ENCODE data around the gene AGGF1.
"Not testable (repeated sequence)": the region's sequence is repeated elsewhere in the genome, so short reads cannot be mapped to it uniquely, and the experiment has no call there.

AGGF1 gene, protein sequence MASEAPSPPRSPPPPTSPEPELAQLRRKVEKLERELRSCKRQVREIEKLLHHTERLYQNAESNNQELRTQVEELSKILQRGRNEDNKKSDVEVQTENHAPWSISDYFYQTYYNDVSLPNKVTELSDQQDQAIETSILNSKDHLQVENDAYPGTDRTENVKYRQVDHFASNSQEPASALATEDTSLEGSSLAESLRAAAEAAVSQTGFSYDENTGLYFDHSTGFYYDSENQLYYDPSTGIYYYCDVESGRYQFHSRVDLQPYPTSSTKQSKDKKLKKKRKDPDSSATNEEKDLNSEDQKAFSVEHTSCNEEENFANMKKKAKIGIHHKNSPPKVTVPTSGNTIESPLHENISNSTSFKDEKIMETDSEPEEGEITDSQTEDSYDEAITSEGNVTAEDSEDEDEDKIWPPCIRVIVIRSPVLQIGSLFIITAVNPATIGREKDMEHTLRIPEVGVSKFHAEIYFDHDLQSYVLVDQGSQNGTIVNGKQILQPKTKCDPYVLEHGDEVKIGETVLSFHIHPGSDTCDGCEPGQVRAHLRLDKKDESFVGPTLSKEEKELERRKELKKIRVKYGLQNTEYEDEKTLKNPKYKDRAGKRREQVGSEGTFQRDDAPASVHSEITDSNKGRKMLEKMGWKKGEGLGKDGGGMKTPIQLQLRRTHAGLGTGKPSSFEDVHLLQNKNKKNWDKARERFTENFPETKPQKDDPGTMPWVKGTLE

DNA sequence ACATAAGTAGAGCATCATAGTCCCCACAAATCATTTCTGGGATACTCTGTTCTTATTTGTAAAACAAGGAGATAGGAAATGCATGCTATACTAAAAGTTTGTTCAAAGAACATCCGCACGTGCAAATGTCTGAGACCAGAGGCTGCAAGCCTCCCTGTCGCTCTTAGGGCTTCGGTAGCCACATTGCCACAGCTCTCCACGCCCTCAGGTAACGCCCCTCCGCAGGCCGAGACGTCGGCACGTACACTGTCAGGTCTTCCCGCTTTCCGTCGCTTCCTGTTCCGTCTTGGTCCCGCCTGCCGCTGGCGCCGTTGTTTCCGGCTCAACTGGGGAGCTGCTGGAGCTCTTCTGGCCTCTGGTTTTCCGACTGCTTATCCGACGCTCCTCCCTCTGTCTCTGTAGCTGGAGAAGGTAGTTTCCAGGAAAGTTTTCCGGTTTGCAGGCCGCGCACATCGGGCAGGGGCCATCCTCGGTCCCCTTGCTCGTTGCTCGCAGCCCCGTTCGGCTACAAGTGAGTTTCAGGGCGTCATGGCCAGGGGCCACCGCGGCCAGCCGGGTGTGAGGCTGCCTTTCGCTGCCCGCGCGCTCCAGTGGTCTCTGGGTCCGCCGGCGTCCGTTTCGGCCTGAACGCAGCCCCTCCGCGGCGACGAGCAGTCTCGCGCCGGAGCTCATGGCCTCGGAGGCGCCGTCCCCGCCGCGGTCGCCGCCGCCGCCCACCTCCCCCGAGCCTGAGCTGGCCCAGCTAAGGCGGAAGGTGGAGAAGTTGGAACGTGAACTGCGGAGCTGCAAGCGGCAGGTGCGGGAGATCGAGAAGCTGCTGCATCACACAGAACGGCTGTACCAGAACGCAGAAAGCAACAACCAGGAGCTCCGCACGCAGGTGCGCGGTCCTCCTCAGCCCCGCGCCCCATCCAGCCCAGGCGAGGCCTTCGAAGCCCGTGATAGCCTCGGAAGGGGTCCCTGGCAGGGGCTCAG is at the start of gene AGGF1:
AGGF1 (plus strand) TSS at position 308 of the 975 bp plus-strand sequence; CDS start at position 671, 363 bp downstream.
- peak; percentile 91 for DNase-seq

DNA sequence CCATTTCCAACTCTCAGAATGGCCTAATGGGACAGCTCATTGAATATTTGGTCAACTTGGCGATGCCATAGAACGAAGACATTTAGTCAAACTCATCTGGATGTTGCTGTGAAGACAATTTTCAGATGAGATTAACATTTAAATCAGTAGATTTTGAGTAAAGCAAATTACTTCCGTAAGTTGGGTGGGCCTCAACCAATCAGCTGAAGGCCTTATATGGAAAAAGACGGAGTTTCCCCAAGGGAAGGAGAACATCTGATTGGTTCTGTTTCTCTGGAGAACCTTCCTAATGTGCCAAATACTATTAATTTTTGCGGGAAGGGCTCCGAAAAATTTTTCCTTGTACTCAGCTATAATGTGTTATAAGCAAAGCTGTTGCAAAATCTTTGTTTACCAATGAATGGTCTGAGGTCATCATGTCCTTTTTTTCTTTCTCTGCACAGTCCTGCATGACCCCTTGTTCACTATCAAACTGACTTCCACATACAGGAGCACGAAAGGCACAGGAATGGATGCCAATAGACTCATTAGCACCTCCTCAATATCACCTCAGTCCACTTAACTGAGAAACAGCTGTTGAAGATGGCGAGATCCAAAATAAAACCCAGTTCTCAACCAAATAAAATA is 49.6 kb upstream of the AGGF1 start:
- no peak for DNase-seq

DNA sequence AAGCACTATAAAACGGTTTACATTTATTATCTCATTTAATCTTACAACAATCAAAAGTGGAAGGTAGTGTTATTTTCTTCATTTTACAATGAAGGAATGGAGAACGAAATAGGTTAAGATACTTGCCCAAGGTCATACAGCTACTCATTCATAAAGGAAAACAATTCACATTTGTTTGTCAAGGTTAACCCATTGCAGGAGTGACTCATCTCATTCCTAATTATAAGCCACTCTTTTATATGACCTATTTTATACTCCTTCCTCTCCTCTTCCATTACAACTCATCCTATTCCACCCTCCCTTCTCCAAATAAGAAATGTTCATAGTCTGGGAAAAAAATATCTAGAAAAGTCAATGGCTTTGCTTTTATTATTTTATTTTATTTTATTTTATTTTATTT is 47.8 kb upstream of the AGGF1 start:
- DNase-seq, result no peak

DNA sequence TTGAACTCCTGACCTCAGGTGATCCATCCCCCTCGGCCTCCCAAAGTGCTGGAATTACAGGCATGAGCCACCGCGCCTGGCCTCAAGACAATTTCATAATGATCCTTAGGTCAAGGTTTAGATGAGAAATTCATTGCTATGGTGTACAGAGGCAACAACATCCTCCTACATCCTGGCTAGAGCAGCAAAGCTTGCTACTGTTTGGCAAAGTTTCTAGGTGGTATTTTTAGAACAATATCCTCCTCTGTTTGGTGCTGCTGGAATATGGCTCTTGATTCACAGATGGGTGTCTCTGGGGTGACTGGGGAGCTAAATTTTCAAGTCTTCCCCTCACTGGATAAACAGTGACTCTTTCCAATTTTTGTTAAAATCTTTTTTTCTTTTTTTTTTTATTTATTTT is 46.7 kb upstream of the AGGF1 start:
- DNase-seq, result no peak

DNA sequence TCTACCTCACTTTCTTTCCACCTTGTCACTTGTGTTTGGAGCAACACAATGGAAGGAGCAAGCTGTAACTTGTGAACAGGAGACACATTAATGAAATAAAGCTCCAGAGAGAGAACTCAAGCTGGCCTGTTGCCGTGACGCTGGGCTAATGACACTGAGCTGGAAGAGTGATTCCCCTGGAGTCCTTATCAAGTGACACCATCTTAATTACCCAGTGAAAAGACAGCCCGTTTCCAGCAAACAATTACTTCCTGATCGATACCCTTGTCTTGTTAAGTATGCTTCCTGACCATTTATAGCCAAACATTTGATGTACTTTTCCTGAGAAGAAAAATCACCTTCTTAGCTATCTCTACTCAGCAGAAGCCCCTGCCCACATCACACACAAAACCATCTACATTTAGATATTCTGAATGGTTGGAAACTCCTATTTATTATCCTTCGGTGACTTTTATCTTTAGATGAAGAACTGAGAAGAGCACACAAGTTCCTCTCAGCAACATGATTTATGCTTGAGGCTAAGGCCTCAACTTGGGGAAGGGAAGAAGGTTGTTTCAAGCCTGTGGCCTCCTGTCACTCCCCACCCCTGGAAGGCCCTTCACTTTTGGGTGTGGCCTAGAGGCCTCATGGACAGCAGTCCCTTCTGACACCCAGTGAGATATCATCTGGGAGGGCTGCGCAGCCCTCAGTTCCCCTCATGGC is 43.2 kb upstream of the AGGF1 start:
- no peak for DNase-seq

DNA sequence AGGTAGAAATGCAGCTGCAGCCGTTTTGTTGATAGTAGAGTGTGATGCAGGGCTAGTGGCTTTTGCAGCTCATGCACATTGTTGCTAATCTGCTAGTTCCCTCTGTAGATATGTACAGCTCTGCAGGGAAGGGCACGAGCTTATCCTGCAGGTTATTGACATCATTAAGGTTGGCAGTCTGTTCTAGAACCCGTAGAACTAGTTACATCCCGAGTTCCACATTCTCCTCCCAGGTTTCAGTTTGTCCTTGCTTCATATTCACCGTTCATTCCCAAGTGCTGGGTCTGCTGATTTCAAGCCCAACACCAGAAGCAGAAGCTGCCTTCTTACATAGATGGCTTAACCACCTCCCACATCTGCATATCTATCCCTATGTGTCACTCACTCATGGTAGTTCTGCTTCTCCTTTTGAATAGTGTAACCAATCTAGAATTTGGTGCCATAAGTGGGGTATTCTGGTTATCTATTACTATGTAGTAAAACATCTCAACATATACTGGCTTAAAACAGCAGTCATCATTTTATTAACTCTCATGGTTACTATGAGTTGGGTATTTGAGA is 39.2 kb upstream of the AGGF1 start:
- DNase-seq, result no peak

DNA sequence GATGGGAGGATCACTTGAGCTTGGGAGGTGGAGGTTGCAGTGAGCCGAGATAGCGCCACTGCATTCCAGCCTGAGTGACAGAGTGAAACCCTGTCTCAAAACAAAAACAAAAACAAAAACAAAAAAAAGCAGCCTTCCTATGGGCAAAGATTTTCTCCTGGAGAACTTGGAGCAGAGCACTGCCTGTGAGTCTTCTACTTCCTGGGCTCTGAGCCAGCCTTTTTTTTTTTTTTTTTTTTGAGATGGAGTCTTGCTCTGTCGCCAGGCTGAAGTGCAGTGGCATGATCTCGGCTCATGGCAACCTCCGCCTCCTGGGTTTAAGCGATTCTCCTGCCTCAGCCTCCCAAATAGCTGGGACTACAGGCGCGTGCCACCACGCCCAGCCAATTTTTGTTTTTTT is 36.8 kb upstream of the AGGF1 start:
- not testable (repeated sequence) for DNase-seq

DNA sequence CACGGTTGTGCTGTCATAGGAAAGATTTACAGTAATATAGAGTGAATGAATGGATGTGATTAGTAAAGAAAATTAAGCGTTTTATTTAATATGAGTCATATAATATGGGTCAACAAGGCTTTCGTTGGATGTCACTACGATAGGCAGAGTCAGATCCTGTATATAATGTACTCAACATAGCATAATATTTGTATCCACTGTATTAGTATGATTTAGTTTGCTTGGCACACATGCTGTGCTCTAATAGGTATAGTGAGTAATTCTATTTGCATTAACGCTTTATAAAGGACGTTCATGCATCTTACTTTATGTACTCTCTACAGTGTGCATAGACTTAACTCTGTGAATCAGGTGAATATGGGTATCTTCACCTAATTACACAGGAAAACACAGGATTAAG is 35.9 kb upstream of the AGGF1 start:
- DNase-seq, result no peak

DNA sequence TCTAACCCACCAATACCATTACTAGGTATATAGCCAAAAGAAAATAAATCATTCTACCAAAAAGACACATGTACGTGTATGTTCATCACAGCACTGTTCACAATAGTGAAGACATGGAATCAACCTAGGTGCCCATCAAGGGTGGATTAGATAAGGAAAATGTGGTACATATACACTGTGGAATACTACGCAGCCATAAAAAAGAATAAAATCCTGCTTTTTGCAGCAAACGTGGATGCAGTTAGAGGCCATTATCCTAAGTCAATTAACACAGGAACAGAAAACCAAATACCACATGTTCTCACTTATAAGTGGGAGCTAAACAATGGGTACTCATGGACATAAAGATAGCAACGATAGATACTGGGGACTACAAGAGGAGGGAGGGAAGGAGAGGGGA is 32.0 kb upstream of the AGGF1 start:
- not testable (repeated sequence) for DNase-seq

DNA sequence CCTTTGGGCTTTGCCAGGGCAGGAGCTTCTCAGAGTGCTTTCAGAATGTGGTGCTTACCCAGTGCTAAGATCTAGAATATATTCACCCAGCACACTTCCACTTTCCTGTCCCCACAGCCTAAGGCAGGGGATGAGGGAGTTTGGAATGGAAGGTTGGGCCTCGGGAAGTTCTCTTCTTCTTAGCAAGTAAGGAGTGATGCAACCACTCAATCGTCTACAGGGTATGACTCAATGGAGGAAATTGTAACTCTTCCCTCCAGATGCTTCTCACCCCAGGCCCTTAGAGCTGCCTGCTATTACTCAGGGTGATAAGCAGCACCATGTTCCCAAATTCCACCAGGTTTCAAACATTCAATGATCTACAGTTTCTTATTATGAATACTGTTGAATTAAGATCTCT is 30.8 kb upstream of the AGGF1 start:
- no peak for DNase-seq

DNA sequence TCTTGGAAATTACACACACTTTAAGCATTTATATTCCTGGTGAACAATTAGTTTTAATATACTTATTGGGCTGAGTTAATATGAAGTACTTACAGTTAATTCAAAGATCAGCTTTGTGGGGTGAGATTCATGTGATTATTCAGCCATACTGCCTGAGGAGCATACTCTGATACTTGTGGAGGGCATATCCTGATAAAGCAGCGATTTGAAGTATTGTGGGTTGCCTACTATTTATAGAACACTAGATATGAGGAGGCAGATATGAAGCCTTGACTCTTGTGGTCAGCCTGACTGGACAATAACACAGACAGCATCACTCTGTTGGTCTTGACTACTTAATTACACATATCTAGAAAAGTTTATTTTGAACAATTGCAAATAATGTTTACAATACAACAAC is 27.0 kb upstream of the AGGF1 start:
- no peak for DNase-seq

DNA sequence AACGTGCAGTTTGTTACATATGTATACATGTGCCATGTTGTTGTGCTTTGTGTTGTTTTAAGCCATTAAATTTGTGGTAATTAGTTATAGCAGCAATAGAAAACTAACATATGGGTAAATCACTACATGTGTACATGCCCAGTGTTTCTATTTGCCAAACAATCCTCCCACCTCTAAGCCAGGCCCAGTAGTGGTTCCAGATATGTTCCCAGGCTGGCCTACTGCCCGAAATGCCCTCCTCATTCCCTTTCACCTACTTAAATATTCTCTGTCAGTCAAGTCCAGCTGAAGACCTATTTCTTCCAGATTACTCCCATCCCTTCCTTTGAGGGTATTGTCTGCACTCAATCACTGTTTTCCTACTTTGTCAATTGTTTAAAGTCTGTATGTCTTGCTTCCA is 24.1 kb upstream of the AGGF1 start:
- DNase-seq, result no peak

DNA sequence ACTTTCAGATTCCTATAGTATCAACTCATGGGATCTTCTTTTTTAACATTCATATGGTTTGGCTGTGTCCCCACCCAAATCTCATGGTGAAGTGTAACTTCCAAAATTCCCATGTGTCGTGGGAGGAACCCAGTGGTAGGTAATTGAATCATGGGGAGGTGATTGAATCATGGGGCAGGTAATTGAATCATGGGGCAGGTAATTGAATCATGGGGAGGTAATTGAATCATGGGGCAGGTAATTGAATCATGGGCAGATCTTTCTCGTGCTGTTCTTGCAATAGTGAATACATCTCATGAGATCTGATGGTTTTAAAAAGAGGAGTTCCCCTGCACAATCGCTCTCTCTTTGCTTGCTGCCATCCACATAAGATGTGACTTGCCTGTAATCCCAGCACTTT is 21.8 kb upstream of the AGGF1 start:
- DNase-seq, result no peak

DNA sequence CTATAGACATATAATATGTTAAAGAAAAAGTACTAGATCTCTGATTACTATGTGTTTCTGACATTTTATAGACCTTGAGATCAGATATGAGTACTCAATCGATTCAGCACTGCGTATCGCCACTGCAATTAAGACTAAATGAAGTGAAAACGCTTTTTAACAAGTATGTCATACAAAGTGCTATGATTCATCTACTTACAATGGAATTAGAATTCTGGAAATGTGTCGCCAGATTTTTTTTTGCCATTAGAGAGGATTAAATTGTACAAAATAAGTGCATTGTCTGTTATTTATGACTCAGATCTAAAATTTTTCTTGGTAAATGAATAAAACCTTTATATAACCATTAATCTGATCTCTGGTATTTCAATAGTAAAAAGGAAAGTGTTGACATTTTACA is 20.0 kb upstream of the AGGF1 start:
- DNase-seq, result no peak

DNA sequence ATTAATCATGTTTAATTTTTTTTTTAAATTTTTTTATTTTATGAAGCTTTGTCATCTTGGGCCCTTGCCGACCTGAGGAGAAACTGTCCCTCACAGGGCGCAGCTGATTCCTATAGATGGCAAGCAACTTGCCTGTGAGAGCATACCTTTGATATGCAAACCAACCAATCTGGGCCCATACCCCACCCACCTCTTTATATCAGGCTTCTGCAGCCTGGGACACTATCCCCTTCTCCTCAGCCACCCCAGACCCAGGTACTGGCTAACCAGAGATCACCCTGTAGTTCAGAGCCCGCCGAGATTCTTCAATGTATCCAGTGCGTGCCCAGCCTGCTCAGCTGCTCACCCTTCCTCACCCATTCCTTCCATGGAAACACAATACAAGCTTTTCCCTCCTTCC is 18.7 kb upstream of the AGGF1 start:
- DNase-seq, result no peak

DNA sequence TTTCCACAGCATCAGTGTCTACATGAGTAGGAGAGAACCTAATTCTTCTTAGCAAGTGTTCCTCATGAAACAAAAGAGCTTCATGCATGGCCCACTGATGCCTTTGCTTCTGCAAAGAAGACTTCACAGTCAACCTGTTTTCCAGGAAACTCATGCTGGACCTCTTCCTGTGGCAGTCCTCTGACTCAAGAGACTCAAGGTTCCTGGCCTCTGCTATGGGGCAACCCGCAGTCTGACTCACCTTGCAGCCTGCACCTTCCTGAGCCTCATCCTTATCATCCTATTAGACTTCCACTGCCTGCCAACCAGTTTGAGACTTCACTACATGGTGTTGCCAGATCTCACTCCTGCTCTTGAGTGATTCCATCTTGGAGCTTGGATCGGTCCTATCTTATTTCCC is 17.6 kb upstream of the AGGF1 start:
- DNase-seq, result no peak

DNA sequence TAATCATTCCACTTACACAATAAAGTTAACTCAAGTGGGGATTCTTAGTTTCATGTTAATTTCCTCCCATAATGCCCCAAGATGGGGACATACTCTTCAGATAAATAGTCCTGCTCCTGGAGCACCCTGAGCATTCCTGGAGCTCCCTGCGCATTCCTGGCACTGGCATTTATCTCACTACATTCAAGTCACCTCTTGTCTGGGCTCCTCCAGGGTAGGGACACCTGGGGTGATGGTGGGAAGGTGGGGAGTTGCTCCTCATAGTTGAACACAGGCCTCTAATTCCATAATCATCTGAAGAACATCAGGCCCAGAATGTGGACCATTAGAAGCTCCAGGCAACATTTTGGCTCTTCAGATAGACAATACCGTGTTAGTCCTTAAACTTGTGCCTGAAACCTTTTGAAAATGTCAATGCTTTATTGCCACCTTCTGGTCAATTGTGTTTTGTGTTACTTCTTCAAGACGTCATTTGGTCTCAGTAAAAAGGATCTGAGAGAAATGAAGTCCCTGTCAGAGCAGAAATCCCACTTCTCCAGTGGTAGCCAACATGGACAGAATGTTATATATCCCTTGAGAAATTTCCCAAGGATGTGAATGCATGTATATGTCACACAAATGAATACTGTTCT is 14.2 kb upstream of the AGGF1 start:
- DNase-seq, result no peak

DNA sequence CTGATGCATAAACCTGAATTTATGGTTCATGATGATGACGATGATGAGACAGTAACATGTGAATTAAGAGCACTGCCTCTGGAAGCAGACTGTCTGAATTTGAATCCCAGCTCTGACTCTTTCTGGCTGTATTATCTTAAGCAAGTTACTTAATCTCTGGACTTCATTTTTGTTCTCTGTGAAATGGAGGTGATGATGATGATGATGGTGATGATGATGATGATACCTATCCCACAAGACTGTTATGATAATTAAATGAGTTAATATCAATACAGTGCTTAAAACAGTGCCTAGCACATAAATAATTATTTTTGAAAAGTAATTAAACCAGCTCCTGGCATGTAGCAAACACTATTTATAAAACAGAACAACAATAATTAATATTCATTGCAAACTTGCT is 13.2 kb upstream of the AGGF1 start:
- no peak for DNase-seq

DNA sequence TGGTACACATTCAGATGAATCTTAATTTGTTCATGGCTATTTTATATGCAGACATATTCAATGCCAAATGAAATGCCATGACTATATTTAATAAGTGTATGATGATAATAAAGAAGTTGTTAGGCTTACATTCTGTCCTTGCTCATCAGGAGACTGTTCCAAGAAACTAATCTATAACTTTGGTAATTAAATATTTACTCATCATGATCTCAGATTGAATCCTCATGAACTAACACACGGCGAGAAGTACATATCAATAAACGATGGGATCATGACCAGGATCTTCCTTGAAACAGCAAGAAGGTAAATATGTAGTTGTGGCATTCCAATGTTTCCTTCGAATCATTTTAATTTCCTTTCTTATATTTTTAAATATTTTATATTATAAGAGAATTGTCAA is 12.5 kb upstream of the AGGF1 start:
- no peak for DNase-seq

DNA sequence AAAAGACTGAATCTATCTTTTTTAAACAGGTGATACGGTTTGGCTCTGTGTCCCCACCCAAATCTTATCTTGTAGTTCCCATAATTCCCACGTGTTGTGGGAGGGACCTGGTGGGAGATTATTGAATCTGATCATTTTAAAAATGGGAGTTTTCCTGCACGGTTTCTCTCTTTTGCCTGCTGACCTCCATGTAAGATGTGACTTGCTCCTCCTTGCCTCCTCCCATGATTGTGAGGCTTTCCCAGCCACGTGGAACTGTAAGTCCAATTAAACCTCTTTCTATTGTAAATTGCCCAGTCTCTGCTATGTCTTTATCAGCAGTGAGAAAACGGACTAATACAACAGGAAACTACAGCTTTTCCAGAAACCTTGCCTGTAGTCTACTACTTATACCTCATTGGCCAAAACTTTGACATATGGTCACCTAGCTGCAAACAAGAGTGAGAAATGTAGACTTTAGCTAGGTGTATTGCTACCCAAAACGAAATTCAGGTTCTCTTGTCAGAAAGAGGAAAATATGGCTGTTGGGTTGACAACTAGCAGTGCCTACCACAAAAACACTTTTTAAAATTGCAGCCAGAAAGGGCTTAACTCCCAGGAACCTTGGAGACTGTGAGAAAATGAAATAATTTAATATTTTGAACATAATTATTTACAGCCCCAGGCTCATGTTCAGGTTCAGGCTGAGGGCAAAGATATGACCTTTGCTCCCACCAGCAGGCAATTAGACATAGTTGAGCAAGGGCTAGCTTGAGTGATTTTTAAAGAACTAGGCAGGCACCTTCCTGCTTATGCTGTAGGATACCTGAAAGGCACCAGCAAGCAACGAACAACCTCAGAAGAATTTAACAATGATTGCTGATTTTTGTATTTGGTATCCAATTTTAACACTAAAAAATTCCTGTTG is 7.4 kb upstream of the AGGF1 start:
- DNase-seq, result no peak

All from activated CD8-positive, alpha-beta memory T cell treated with anti-CD3 and anti-CD28 coated beads, Interleukin-2, amount 50 U/mL, for 48 hours (primary cell).